Sciatic nerve (tissue), 2 donors: ENCODE data around the gene VEPH1. TPM values are rescaled to one million over a fixed set of nuclear protein-coding genes. Genes with fewer than 3 reads are reported as not detected.

Experiments used
- ATAC-seq: fragments of 200-7000 bp; cut with Tn5 transposase; one replicate; pipeline ENCODE4 v1.9.1; 2020; ENCODE audit warnings: mild to moderate bottlenecking, moderate library complexity
- DNase-seq: peaks from one replicate; pipeline ENCODE4 v3.0.0-alpha.2; 2020; ENCODE audit warnings: low spot score
- intact Hi-C: fragments of 100-400 bp; cut with DNase I; formaldehyde crosslinking; loops from one replicate; pipeline ENCODE4 v1.14.2; 2022
- total RNA-seq: library from RNA; stranded (reverse); fragmentation: NEBNext Ultra II Directional; extraction: Animal tissue kit (Norgen Biotek cat#: 25700); gene quantifications from one replicate; pipeline ENCODE4 v1.2.1, GENCODE V29; 2021
- donor health status: DM: no; HTN: no; CAD: no.
- donor health status: DM: no; HTN: no; CAD: no.

The VEPH1 gene
- total RNA-seq, 1 donor from 2014 or later = 1.0 TPM

DNA sequence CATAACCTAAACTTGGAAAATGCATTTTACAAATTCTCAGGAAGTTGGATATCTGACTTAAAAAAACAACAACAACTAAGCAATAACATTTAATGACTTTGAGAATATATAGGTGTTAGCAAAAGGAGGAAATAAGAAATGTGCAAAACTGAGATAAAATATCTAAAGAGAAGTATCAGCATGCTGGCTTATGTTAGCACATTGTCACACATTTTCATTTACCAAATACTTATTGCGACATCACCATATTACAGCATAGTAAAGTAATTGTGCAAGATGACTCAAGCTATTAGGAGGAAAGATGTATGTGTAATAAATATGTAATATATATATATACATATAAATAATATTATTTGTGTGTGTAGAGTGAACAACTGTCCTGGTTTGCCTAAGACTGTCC is 57.4 kb downstream of the VEPH1 start:
- intact Hi-C loops = no loop called here
- DNase-seq (no peak), ATAC-seq (no peak)

DNA sequence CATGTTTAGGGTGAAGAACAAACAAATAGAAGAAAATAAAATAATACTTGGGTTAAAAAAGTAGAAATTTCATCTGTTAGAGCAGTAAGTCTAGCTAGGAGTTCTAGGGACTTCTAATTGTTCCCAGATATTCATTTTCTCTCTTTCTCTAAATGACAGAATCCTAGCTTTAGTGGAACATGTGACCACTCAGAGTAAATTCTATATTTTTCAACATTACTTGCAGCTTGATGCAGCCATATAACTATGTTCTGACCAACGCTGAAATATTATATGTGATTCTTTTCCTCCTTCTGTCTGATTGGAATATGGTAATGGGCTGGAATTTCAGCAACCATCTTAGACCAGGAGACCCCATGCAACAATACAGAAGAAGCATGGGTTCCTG is 58.4 kb downstream of the VEPH1 start:
- no peak for ATAC-seq
- intact Hi-C loops = no loop called here
- DNase-seq = no peak

GRCh38 chr3:157443905-157444796 is 59.1 kb downstream of the VEPH1 start:
- intact Hi-C loops = no loop called here
- no peak for DNase-seq

DNA sequence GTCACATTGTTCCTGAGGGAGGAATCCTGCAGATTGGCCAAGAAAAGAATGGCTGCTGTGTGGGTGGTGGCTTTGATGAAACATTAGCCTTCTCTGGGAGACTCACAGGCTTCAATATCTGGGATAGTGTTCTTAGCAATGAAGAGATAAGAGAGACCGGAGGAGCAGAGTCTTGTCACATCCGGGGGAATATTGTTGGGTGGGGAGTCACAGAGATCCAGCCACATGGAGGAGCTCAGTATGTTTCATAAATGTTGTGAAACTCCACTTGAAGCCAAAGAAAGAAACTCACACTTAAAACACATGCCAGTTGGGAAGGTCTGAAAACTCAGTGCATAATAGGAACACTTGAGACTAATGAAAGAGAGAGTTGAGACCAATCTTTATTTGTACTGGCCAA is 60.5 kb downstream of the VEPH1 start:
- intact Hi-C loops = no loop called here
- DNase-seq (no peak), ATAC-seq (peak; percentile 87)

More at GRCh38 chr3:157443905-157444796, 59.1 kb downstream of the VEPH1 start:
- no peak for ATAC-seq

DNA sequence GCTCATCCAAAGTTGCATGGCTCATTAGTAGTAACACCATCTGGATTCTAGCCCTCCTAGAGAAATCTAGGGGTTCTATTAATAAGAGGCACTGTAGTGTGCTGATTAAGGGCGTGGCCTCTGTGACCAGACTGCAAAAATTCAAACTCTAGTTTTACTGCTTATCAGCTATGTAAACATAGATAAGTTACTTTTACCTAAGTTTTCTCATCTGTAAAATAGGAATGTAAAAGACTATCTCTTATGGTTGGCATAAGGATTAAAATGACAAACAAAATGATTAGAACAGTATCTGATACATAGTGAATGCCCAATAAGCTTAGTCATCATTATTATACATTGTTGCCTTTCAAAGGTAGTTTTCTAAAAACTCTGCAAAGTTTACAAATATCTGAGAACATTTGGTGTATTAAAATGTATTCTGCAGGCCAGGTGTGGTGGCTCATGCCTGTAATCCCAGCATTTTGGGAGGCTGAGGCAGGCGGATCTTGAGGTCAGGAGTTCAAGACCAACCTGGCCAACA is 62.1 kb downstream of the VEPH1 start:
- ATAC-seq = no peak
- no peak for DNase-seq
- intact Hi-C loops = no loop called here

- DNase-seq (no peak), ATAC-seq (no peak)
- intact Hi-C loops = no loop called here
These were observed 65.0 kb downstream of the VEPH1 start for GRCh38 chr3:157438194-157438730.

- peak; percentile 69 for DNase-seq
- peak; percentile 89 for ATAC-seq
- intact Hi-C loops = no loop called here
These were observed 66.5 kb downstream of the VEPH1 start, which contains the start of gene PTX3 for GRCh38 chr3:157436583-157437291. PTX3 (plus strand) TSS chr3:157436850; CDS start chr3:157436934, 84 bp downstream.

DNA sequence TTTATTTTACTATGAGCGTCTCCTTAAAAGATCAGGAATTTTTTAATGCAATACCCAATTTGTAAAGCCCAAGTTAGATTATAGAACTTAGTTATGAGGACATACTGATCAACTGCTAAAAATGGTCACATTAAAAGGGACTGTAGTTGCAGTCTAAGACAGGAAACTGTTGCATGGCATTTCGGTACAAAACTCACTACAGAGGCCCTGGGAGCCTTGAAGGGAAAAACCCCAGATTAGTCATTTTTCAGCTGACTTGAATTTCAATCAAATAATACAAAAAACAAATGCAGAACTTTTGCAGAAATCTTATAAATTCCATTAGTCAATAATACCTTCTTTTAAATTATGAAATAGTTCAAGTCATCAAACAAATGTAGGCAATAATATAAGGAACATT is 73.5 kb downstream of the VEPH1 start:
- no peak for ATAC-seq
- intact Hi-C loops = no loop called here

GRCh38 chr3:157428853-157429252 is 74.4 kb downstream of the VEPH1 start:
- intact Hi-C loops = no loop called here
- DNase-seq = no peak
- ATAC-seq = no peak

More for the DNA sequence above, 73.5 kb downstream of the VEPH1 start:
- no peak for DNase-seq

DNA sequence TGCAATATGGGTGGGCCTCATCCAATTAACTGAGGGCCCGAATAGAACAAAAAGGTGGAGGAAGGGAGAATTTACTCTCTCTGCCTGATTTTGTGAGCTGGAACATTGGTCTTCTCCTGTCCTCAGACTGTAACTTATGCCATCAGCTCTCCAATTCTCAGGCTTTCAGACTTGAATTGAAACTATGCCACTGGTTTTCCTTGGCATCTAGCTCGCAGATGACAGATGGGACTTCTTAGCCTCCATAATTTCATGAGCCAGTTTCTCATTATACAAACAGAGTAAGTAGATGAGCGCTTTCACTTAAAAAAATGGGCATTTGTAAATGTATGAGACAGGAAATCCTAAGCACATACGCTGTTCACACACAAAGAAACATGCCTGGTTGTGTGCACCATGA is 75.3 kb downstream of the VEPH1 start:
- intact Hi-C loops = no loop called here
- no peak for ATAC-seq
- DNase-seq = no peak

DNA sequence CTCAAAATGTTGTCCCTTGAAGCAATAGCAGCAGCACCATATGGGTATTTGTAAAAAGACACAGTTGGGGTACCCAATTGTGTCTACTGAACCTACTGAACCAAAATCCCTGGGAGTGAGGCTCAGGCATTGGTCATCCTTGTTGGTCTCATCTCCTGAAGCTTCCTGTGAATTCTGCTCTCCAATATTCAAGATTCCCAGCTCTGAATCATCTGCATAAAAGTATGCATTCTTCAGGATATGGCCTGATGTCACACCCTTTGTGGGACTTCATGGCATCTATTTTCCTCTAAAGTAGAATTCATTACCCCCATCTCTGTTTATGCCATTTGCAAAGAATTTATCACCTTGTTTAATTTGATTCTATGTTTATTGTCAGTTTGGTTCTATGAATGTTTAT is 79.9 kb downstream of the VEPH1 start:
- intact Hi-C loops = no loop called here
- DNase-seq = no peak
- ATAC-seq = no peak

DNA sequence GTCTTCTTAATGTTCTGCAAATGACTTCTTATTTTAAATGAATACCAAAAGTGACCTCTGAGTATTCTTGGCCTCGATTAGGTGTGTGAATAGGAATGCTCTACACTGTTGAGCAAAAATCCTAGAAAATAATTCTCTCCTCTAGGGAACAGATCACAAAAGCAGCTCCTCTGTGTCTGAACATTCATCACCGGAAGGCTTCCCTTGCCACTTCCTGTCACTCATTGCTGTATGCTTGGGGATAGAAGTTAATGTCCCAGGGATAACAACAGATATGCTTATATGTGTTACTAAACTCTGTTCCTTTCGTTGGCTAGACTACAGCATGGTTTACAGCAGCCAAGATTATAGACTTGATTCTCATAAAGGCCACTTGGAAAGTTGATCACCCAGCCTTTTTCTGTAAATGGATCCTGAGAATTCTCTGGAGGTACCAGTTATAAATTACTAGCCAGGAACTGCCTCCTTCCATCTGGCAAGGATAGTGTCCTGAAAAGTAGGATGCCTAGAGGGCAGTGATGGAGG is 82.5 kb downstream of the VEPH1 start:
- intact Hi-C loops = no loop called here
- DNase-seq (no peak), ATAC-seq (no peak)

DNA sequence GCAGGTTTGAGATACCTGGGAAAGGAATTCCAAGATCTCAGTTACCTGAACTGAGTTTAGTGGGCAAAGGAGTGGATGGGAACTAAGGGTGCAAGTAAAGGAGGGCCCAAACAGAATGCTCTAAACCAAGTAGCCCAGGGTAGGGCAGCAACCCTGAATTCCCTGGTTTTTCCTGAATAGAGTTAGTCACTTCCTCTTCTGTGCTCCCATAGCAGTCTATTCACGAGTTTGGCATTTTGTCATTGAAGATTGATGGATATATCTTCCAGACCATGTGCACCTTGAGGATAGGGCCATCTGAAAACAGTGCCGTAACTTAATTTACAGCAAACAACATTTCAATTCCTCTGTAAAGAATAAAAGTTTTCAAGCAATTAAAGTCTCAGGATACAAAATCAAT is 85.1 kb downstream of the VEPH1 start:
- intact Hi-C loops = no loop called here
- no peak for ATAC-seq
- no peak for DNase-seq

- DNase-seq (no peak), ATAC-seq (no peak)
- intact Hi-C loops = no loop called here
These were observed 86.0 kb downstream of the VEPH1 start for GRCh38 chr3:157417247-157417646.

DNA sequence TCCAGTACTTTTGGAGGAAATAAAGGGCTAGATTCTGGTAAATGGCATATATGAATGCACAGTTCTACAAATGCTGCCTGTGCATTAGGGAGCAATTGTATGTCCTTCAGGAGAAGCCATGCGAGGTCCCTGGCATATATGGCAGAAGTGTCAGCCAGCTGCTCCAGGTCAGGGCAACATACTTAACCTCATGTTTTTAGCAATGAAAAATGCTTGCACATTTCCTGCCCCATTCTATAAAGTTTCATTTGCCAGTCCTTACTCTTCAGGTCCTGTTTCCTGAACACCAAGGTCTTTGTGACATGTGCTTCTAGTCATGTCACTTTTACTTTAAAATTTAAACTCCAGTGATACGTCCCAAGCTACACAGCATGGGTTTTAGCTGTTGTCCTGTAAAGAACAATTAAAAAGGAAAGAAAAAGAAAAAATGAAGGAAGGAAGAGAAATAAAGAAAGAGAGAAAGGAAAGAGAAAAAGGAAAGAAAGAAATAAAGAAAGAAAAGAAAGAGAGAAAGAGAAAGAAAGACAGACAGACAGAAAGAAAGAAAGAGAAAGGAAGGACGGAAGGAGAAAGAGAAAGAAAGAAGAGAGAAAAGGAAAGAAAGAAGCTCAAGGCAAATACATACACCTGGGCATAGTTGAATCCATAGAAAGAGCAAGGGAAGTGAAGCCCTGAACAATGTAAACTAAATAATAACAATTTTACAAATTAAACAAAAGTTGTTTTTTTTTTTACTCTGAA is 86.7 kb downstream of the VEPH1 start:
- intact Hi-C loops = no loop called here
- DNase-seq = no peak
- ATAC-seq = no peak

DNA sequence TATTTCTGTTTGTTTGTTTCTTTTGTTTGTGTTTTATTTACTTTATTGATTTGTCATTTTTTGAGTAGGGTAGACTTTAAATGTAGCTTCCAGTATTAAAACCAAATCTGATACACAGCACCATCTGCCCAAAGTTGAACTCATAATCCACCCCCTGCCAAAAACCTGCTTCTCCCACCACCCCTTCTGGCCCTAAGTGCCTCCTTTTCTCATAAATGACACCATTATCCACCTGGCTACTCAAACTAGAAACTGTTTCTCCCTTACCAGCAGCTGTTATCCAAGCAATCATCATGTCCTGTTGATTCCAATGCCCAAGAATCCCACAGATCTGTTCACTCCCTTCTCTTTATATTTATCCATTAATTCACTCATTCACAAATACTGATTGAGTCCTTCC is 88.4 kb downstream of the VEPH1 start:
- no peak for ATAC-seq
- intact Hi-C loops = no loop called here
- no peak for DNase-seq

DNA sequence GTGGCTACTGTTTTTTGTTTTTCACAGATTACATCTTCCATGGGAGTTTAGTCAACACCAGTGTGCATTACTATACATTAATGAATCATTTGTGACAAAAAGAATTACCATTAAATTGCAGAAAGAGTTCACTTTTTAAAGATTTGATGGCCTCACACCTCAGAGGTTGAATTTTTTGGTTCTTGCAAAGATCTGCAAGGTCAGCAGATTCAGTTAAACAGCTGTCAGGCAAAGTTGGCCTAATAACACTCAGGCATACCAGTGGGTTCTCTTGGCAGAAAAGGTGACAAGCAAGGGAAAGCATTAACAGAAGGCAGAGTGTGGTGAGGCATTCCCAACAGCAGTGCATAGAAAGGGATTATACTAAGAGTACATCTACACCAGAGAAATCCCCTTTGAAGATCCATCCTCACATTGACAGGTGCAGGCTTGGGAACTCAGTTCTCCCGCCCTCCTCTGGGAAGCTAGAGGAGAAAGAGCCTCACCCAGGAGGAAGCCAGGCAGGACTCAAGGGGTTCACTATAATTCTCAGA is 90.8 kb downstream of the VEPH1 start:
- ATAC-seq (no peak), DNase-seq (no peak)
- intact Hi-C loops = no loop called here

DNA sequence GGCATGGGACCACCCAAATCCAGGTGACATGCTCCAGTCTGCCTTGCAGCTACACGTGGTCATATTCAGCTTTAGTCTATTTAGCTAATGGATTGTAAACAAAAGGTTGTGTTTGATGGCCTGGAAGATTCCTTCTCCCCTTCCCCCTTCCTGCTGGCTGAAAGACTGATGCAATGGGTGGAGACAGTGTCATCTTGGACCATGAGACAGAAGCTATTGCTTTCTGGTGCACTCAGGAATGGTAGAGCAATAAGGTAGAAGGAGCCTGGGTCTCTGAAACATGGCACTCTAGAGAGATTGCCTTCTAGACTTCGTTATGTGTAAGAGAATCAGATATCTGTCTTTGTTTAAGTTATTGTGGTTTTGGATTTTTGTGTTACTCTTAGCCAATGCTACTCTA is 92.3 kb downstream of the VEPH1 start:
- DNase-seq (no peak), ATAC-seq (no peak)
- intact Hi-C loops = no loop called here

DNA sequence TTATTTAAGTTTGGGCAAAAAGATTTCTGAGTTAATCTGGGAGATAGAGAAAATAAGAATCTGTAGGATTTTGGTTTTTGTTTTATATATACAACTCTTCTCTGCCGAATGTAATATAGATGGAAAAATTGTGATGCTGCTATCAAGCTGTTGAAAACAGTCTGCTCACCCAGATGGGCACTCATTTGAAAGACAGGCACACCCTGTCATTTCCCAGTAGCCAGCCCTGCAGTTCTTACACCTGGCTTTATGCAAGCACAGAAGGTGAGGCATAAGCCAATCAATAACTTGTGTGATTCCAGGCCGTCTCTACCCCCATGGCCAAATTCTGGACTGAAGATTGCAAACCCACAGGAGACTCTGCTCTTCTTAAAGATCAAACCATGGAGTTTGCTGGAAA is 93.7 kb downstream of the VEPH1 start:
- no peak for DNase-seq
- intact Hi-C loops = no loop called here
- no peak for ATAC-seq
